Kidney epithelial cell (primary cell): ENCODE results near the gene EMID1. TPM values are rescaled to one million over a fixed set of nuclear protein-coding genes. Genes with fewer than 3 reads are reported as not detected.

Experiments used
- DNase-seq: peaks from one replicate; pipeline ENCODE4 v3.0.0-alpha.2; 2010; ENCODE audit warnings: low read depth
- H3K27me3 ChIP-seq: 2 replicates; pipeline ENCODE4 v1.6.0; 2011; ENCODE audit warnings: low read length; ENCODE audit not compliant: control insufficient read depth, insufficient read depth
- H3K36me3 ChIP-seq: 2 replicates; pipeline ENCODE4 v1.5.1; 2011; ENCODE audit warnings: low read length; ENCODE audit not compliant: control insufficient read depth, insufficient read depth
- H3K4me3 ChIP-seq: 2 replicates; pipeline ENCODE4 v1.5.1; 2011; ENCODE audit warnings: low read depth, mild to moderate bottlenecking, control low read depth, low read length
- CTCF ChIP-seq: IDR thresholded peaks from 2 replicates; pipeline ENCODE4 v1.5.1; 2011; ENCODE audit warnings: mild to moderate bottlenecking, moderate library complexity, low read length, control low read depth, inconsistent platforms; ENCODE audit not compliant: insufficient read depth, poor library complexity, severe bottlenecking
- total RNA-seq: library from RNA; depleted of rRNA; stranded (reverse); fragments of >200 nt; gene quantifications from 2 replicates; pipeline ENCODE4 v1.2.3, GENCODE V29; 2015

EMID1 gene
- total RNA-seq, 1 donor from 2014 or later, result 2.2 TPM

- DNase-seq, result no peak
- H3K4me3 ChIP-seq, result peak within 1 kb of the TSS; percentile 68
- TF ChIP-seq CTCF, result peak; percentile 79
- H3K27me3 ChIP-seq, result no peaks in the 10 kb centered on the region
- no peaks in the 10 kb centered on the region for H3K36me3 ChIP-seq
Observed at GRCh38 chr22:29306175-29306834, 100.6 kb downstream of the EMID1 start, which contains the start of gene GAS2L1. TSS of gene GAS2L1 (plus strand) at chr22:29306650. CDS start at chr22:29308106, 1,456 bp downstream.

GRCh38 chr22:29306835-29307595 is 101.3 kb downstream of the EMID1 start:
- Histone ChIP-seq H3K4me3 (peak overlapping the region; percentile 68), H3K36me3 (no peaks in the 10 kb centered on the region), H3K27me3 (no peaks in the 10 kb centered on the region)
- DNase-seq, result no peak
- no peak for TF ChIP-seq CTCF

- Histone ChIP-seq H3K4me3 (peak overlapping the region; percentile 68), H3K36me3 (no peaks in the 10 kb centered on the region), H3K27me3 (no peaks in the 10 kb centered on the region)
- DNase-seq, result no peak
- no peak for TF ChIP-seq CTCF
Observed at GRCh38 chr22:29307596-29308147, 102.0 kb downstream of the EMID1 start.

- no peak for TF ChIP-seq CTCF
- Histone ChIP-seq H3K27me3 (peaks cover 5% of the 10 kb centered on the region), H3K36me3 (no peaks in the 10 kb centered on the region), H3K4me3 (no peak overlapping the region)
- DNase-seq, result no peak
Observed at GRCh38 chr22:29308148-29308790, 102.6 kb downstream of the EMID1 start.

GRCh38 chr22:29308791-29309262 is 103.1 kb downstream of the EMID1 start:
- no peak for TF ChIP-seq CTCF
- H3K4me3 ChIP-seq, result no peak overlapping the region
- no peak for DNase-seq

More at GRCh38 chr22:29308791-29309262, 103.1 kb downstream of the EMID1 start:
- Histone ChIP-seq H3K36me3 (no peaks in the 10 kb centered on the region), H3K27me3 (peaks cover 10% of the 10 kb centered on the region)

Other genes starting within 250 kb of the EMID1 start
- not detected in 2 replicates for gene C22orf31, start 144.1 kb upstream of the EMID1 start, total RNA-seq
- 6.5 and 7.1 TPM in 2 replicates for gene KREMEN1, start 132.9 kb upstream of the EMID1 start, total RNA-seq
- 51.8 and 59.6 TPM in 2 replicates for gene RHBDD3, start 62.1 kb downstream of the EMID1 start, total RNA-seq
- gene EWSR1, start 62.4 kb downstream of the EMID1 start, total RNA-seq, result 189 and 205 TPM in 2 replicates
- 8.9 and 10.3 TPM in 2 replicates for gene GAS2L1, start 100.8 kb downstream of the EMID1 start, total RNA-seq
- 0.33 TPM in 1 of 2 replicates, not detected in the other for gene RASL10A, start 109.8 kb downstream of the EMID1 start, total RNA-seq
- 65.2 and 71.6 TPM in 2 replicates for gene AP1B1, start 182.7 kb downstream of the EMID1 start, total RNA-seq
- gene RFPL1, start 232.7 kb downstream of the EMID1 start, total RNA-seq, result not detected in 2 replicates